Adrenal gland (tissue), 5 donors: ENCODE data around the gene ACOX1.

Experiments
- CTCF ChIP-seq, 6 experiments: fragments of 450-650 bp in 4 of 6; fragments of 200-600 bp in 2 of 6; sonication (generic) in 1 of 6; IDR thresholded peaks; 1 replicate in 5 of 6; 2 replicates in 1 of 6; pipeline versions ENCODE4 v1.5.1 to v1.8.0; 2016 to 2021; ENCODE audit warnings: antibody characterized with exemption in 6 of 6, mild to moderate bottlenecking in 2 of 6, moderate library complexity in 1 of 6
- POLR2A ChIP-seq, 2 donors: fragments of 450-650 bp; IDR thresholded peaks; one replicate each; pipeline ENCODE4 v1.6.1; 2017; ENCODE audit warnings: antibody characterized with exemption in 2 of 2, mild to moderate bottlenecking in 2 of 2, moderate library complexity in 1 of 2
- donor health status: DM: no; HTN: no; CAD: no.

GRCh38 chr17:75922963-75923874 lies 55.7 kb downstream of the ACOX1 start:
- no peak for TF ChIP-seq CTCF (IDR thresholded peaks at IDR 0.05)
- TF ChIP-seq POLR2A (IDR thresholded peaks at IDR 0.05), result no peak
